Stimulated activated CD8-positive, alpha-beta memory T cell treated with anti-CD3 and anti-CD28 coated beads, Interleukin-15, amount 100 ng/mL, for 24 hours (primary cell): ENCODE results near the gene ENSA.
"Not testable (repeated sequence)": the region's sequence is repeated elsewhere in the genome, so short reads cannot be mapped to it uniquely, and the experiment has no call there.

Source experiments
- DNase-seq: peaks from one replicate; pipeline ENCODE4 v3.0.0-alpha.2; 2020; ENCODE audit warnings: low read depth

Gene ENSA

GRCh38 chr1:150621497-150622302, 7.7 kb downstream of the ENSA start:
- DNase-seq: no peak

GRCh38 chr1:150620919-150621318, 8.5 kb downstream of the ENSA start:
- DNase-seq: no peak

GRCh38 chr1:150619576-150620509, 9.6 kb downstream of the ENSA start:
- no peak for DNase-seq

GRCh38 chr1:150615346-150616201, 13.8 kb downstream of the ENSA start:
- DNase-seq: no peak

GRCh38 chr1:150613061-150613920, 16.1 kb downstream of the ENSA start:
- DNase-seq: no peak

- no peak for DNase-seq
Observed at GRCh38 chr1:150612014-150612345, 17.4 kb downstream of the ENSA start.

GRCh38 chr1:150610576-150610975, 18.8 kb downstream of the ENSA start:
- no peak for DNase-seq

GRCh38 chr1:150609732-150610131, 19.7 kb downstream of the ENSA start:
- no peak for DNase-seq

GRCh38 chr1:150606463-150607142, 22.8 kb downstream of the ENSA start:
- no peak for DNase-seq

GRCh38 chr1:150605451-150605731, 24.0 kb downstream of the ENSA start:
- not testable (repeated sequence) for DNase-seq

- DNase-seq: no peak
Observed at GRCh38 chr1:150604226-150604588, 25.2 kb downstream of the ENSA start.

- DNase-seq: no peak
Observed at GRCh38 chr1:150603711-150604110, 25.7 kb downstream of the ENSA start.

GRCh38 chr1:150602372-150602771, 27.0 kb downstream of the ENSA start:
- DNase-seq: not testable (repeated sequence)

- no peak for DNase-seq
Observed at GRCh38 chr1:150601540-150601939, 27.9 kb downstream of the ENSA start.

- not testable (repeated sequence) for DNase-seq
Observed at GRCh38 chr1:150598346-150598745, 31.1 kb downstream of the ENSA start.

- DNase-seq: no peak
Observed at GRCh38 chr1:150596976-150597375, 32.4 kb downstream of the ENSA start.

GRCh38 chr1:150596095-150596892, 33.1 kb downstream of the ENSA start:
- DNase-seq: no peak

GRCh38 chr1:150582371-150582770, 47.0 kb downstream of the ENSA start:
- no peak for DNase-seq

GRCh38 chr1:150581962-150582361, 47.5 kb downstream of the ENSA start:
- not testable (repeated sequence) for DNase-seq

GRCh38 chr1:150581437-150581836, 48.0 kb downstream of the ENSA start:
- DNase-seq: not testable (repeated sequence)
